ENCODE data around the gene ZBTB17.
"Not testable (repeated sequence)": the region's sequence is repeated elsewhere in the genome, so short reads cannot be mapped to it uniquely, and the experiment has no call there.

The ZBTB17 gene

DNA sequence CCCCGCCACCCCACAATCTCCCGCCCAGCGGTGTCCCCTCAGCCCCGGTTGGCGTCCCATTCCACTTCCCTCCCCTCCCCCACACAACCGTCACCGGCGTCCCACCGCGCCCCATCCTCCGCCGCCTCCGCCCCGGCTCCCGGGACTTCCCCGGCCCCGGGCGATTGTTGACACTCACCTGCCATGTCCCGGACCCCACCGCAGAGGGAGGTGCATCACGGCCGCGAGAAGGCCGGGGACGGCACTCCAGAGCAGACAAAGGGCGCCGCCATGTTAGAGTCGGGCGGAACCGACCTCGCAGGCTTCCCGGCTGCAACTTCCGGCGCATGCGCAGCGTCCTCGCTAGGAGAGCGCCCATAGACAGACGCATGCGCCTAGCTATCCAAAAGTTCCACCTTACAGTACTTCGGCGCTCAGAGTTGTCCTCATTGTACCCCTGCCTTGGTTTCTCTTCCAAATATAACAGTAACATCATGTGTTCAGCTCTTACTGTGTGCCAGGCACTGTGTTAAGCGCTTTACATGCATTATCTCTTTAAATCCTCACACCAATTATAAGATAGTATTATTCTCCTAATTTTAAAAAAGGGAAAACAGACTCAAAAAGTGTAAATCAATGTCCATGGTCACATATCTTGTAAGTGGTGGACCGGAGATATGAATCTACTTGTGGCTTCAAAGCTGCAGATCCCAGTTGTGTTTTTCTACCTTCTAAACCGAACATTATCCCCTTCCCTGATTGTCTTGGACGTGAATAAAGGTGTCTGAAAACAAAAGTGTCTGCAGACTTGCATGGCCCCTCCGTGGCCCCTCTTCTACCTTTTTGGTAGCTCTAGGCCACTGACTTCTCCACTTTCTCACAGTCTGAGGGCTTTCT lies at the start of gene ZBTB17:
Gene ZBTB17, minus strand, starts transcription at position 297 of the 876 bp plus-strand sequence. CDS start 27,606 bp downstream, outside the sequence.
- DNase-seq: peak; percentile 89

DNA sequence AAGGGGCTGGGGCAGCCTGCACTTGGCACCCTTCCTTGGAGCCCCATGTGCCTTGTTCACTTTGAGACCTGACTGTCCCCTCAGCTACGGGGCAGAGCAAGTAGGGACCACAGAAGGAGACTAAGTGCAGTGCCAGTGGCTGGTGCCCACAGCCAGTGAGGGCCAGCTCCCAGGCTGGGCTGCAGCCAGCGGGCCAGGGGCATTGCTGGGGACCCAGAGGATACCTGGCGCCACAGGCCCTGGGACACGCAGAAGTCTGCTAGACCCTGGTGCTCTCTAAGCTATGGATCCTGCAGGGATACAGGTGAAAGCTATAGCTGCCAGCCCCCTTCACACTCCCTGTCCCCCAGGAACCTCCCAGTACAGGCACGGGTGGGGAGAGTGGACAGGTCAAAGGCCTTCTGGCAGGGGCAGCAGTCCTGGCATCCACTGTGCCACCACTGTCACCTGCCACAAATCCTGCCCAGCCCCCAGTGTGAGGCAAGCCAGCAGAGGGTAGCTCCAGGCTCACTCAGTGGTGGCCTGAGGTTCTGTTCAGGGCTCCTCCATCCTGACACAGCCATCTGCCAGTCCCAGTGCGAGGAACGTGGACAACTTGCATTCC lies 47.3 kb upstream of the ZBTB17 start:
- DNase-seq: no peak

DNA sequence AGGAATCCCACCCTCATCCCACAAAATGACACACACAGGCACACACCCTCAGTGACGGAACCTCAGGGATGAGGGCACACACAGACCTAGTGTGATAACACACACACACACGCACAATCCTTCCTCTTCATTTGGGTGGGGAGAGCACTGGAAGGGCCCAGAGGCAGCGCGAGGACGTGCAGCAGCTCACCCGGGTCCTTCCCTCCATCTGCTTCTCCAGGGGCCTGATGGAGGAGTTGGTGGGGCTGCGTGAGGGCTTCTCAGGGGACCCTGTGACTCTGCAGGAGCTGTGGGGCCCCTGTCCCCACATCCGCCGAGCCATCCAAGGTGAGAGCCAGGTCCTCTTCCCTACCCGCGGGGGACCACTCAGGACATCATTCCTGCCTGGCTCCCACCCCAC lies 46.5 kb upstream of the ZBTB17 start:
- no peak for DNase-seq

DNA sequence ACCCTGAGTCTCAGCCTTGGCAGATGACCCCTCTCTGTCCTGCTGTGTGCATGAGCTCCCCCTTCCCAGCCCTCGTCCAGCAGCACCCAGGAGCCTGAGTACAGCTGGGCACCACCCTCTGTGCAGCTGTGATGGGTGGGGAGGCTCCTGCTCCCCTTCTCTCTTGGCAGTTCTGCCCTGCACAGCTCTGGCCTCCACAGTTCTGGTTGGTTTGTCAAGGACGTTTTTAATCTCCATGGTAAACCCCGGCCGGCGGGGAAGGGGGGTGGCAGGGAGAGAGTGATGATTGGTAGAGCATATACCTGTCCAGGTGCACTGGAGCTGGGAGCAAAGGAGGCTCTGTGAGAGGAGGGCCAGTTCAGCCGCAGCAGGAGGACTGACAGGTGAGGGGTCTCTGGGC lies 45.8 kb upstream of the ZBTB17 start, which contains the start of gene CLCNKA:
Gene CLCNKA, plus strand, starts transcription at position 356 of the 400 bp plus-strand sequence. CDS start 584 bp downstream, outside the sequence.
- no peak for DNase-seq

DNA sequence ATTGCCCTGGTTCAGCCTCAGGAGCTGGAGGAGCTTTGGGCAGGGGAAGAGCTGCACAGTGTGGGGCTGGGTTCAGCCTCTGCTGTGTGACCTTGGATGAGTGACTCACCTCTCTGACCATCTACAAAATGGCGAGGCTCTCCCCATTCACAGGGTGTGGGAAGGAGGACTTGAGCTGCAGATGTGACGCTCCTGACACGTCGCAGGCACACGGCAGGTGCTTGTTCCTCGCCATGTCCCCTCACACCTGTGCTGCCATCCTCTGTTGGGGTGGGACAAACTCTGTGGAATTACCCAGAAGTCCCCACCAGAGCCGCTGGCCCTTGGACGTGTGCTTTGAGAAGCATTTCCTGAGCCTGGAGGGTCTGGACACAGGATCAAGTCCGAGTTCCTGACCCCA lies 45.0 kb upstream of the ZBTB17 start:
- DNase-seq: not testable (repeated sequence)

DNA sequence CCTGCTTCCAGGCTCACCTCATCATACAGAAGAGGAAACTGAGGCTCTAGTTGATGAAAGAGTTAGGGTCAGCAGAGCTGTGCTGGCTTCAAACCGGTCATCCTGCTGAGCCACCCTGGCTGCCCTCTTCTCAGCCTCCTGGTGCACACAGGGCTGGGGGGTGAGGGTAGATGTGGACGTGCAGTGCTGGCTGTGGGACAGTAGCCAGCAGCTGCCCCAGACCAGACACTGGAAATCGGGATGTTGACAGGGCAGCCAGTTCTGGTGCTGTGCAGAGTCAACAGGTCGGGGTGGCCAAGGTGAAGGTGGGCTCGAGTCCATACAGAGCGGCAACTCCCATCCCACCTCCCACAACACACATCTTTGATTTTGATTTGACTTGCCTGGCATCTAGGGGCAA lies 44.4 kb upstream of the ZBTB17 start:
- DNase-seq: no peak

DNA sequence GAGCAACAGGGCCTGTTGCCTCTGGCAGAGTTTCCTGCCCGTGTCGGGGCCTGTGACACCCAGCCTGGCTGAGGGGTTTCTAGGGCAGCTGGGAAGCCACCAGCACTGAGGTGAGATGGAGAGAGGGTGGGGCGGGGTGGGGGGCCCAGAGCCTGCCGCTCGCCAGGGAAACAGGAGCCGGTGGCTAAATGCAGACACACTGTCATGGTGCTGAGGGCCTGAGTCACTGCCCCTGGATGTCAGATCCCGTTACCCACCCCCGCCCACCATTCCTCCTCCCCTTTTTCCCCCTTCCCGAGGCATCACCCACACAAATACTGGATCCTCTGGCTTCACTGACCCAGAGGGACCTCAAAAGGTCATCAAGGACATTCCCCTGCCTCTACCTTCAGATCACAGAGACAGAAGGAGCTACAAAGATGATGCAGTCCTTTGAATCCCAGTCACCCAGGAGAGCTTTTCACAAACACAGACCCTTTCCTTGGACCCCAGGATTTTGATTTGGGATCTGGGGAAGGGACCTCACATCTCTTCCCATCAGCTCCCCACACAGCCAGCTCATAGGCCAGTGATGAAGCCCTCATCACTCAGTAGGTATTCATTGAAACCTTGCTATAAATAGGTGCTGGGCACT lies 43.9 kb upstream of the ZBTB17 start:
- DNase-seq: no peak

DNA sequence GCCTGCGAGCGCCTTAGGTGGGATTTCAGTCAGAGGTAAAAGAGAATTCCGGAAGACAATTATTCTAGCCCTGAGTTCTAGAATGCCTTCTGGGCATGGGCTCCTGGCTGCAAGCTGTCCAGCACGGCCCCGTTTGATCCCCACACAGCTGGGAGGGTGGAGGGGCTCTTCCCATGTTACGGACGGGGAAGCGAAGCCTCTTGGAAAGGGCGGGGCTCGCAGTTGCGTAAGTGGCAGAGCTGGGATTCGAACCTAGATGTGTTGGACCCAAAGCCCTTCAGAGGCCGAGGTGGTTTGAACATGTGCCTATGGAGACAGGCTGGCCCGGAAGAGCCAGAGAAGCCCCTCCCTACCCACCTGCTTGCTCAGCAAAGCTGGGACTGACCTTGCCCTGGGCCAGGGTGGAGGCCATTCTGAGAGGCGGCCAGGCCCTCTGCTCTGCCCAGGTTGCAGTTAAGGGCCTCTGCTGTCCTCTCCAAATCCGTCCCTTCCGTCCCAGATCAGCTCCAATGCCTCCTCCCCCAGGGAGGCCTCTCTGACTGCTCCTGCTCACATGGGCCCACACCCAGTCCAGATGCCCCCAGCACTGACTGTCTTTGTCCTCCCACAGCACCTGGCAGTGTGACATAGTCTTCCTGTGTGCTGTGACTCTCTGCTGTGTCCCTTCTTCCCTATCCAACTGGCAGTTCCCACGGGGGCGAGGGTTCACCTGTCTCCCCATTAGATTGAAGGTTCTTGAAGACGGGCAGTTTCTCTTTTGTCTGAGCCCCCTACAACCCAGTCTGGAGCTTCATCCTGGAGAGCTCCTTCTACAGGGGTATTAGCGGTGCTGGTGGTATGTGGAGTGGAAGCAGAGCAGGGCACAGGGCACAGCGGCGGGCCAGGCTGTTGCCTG lies 43.1 kb upstream of the ZBTB17 start:
- no peak for DNase-seq

DNA sequence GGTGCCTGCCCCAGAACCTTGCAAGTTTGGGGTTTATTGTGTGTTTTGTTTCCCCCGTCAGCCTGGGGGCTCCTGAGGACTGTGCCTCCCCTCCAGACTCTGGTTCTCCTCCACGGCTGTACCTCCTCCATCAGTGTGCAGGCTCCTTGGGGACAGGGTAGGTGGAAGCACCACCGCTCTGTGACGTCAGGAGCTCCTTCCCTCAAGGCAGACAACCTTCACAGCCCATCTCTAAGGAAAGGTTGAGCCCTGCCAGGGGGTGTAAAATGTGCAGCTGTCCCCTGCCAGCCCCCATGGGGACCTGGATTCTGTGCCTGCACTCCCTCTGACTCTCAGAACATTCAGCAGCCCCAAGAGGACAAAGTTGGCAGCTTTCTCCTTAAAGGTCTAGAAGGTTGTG lies 42.4 kb upstream of the ZBTB17 start:
- DNase-seq: no peak

DNA sequence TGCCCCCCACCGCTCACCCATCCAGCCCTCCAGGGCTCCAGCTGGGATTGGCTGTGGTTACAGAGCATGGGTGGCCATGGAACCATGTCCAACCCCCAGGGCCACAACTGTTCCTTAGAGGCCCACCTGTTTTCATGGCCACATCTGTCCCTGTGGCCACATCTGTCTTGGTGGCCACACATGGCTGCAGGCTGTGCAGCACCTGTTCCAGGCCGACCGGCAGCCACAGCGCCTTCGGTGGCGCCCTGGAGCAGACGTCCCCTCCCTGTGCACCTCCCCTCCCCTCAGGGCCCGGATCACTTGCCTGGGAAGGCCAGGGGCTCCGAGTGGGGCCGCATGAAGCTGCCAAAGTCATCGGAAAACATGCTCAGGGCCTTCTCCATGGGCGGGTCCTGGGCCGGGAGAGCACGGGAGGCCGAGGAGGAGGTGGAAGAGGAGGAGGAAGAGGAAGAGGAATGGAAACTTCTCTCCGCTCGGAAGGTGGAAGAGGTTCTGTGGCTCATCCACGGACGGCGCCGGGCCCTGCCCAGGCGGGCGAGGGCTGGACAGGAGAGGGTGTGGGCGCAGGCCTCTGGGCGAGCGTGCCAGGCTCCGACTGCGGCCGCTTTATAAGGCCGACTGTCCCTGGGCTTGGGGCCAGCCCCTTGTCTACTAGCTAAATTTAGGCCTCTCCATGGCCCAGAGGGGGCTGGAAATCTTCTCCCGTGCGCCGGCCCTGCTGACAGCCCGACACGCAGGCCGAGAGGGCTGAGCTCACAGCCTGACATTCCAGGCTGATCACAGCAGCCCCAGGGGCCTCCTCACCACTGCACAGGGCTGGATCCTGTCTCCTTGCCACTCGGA lies 41.8 kb upstream of the ZBTB17 start, which contains the start of gene HSPB7:
Gene HSPB7, minus strand, starts transcription at position 583 of the 843 bp plus-strand sequence. Its CDS starts 80 bp downstream, at position 503.
- no peak for DNase-seq

DNA sequence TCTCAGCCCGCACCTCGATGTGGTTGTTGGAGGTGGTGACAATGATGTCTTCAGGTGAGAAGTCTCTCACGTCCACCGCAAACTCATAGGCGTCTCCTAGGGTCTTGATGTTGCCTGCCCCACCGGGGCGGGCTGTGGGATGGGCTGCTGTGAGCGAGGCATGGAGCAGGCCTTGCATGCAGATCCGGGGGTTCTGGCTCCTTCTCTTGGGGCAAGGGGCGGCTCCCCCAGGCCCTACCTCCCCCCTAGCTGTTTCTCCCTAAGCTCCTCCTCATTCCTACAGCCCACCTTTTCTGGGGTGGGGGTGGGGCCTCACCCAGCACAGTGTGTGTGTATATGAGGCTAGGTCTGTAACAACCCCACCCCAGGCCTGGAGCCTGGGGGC lies 41.2 kb upstream of the ZBTB17 start:
- no peak for DNase-seq

DNA sequence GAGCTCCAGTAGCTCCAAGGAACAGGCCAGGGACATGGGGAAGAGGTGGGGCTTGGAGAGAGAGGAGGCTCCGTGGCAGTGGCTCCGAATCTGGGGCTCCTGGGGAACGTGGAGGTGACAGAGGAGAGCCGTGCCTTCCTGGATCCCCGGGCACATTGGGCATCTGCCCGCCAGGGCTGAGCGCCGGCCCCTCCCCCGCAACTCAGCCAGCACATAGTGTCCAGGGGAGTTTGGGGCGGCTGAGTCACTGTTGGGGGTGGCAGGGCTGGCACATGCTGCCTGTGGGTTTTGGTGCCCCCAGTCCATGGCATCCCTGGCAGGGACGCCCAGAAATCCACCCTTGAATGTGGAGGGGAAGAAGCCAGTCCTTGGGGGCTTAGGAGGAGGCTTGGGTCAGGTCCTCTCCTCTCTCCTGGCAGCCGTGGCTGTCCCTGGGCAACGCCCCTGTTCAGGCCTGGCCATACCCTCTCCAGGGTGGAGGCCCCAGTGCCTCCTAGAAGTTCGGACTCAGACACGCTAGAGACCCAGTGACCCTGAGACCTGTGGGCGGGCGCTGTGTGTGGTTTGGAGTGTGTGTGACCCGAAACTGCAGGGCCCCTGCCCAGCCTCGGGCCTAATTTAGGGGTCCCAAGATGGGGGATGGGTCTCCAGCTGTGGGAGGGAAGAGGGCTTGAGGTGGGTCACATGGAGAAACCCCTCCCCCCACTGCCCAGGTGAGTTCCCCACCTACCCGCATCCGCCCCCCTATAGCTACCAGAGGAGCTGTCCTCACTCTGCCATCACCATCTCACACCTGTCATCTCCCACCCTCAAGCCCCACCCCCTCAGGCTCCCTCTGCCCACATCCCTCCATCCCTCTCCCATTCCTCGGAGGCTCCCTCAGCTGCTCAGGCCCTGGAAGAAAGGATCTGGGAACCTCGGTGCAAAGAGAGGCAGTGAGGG lies 40.3 kb upstream of the ZBTB17 start:
- DNase-seq: no peak

DNA sequence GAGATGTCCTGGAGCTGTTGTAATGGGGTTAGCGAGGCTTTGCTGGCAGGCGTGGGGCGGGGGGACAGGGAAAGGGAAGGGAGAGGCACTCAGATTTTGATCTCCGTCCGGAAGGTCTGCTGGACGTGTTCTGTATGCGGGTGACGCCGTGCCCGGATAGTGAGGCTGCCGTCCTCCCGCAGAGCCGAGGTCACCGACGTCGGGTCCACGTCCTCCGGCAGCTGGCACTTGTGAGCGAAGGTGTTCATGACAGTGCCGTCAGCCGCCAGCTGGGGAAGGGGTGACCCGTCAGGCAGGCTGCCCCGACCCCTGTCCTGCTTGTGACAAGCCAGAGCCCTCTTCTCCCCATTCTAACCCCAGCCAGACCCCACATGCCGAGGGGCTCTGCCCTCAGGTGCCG lies 39.6 kb upstream of the ZBTB17 start:
- no peak for DNase-seq

DNA sequence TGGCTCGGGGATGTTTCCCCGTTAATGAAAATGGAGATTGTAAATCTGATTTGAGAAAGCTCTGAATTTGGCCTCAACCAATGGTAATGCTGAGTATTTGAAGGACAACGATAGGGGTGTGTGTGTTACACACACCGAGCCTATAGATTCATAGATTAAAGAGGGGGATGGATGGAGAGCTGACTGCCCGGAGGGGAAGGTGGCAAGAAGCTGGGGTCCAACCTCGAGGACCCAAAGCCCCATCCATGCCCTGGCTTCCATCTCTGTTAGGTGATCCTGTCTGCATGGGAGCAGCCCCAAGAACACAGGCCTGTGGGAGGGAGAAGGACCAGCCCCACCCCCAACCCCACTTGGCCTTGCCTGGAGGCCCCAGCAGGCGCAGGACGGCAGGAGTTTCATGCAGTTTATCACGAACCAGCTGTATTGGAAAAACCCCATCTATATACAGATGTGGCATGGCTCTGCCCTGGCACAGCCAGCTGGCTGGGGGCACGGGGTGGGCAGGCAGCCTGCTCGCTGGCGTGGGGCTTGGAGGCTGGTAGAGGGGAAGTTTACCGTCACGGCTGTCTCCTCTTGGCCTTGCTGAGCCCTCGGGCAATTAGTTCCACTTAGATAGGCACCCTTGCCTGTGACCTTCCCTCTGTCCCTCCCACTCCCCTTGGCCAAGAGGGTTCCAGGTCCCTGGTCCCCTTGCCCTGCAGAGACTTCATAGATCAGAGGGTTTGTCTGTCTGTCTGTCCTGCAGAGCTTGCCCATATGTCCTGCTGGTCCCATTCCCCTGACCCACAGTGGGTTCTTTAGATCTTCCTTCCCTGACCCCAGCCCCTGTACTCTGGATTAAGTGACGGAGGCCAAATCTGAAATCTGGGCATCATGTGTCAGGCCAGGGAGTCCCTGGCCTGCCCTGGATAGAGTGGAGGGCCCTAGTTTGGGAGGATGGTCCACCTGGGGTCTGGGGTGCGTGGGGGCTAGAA lies 38.9 kb upstream of the ZBTB17 start:
- no peak for DNase-seq

DNA sequence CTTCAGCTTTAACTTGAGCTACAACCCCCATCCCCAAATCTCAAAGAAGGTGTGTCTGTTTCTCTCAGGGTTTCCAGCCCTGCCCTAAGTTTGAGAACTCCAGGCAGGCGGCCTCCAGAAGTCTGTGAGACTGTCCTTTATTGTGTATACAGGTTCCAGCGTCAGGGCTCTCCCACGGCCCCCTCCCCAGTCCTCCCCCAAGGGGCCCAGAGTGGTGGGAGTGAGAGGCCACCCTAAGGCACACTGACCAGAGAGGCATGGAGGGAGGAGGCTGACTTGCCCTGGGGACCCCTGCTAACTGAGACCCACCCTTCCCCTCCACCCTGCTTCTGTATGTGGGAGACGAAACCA lies 38.0 kb upstream of the ZBTB17 start:
- DNase-seq: no peak

DNA sequence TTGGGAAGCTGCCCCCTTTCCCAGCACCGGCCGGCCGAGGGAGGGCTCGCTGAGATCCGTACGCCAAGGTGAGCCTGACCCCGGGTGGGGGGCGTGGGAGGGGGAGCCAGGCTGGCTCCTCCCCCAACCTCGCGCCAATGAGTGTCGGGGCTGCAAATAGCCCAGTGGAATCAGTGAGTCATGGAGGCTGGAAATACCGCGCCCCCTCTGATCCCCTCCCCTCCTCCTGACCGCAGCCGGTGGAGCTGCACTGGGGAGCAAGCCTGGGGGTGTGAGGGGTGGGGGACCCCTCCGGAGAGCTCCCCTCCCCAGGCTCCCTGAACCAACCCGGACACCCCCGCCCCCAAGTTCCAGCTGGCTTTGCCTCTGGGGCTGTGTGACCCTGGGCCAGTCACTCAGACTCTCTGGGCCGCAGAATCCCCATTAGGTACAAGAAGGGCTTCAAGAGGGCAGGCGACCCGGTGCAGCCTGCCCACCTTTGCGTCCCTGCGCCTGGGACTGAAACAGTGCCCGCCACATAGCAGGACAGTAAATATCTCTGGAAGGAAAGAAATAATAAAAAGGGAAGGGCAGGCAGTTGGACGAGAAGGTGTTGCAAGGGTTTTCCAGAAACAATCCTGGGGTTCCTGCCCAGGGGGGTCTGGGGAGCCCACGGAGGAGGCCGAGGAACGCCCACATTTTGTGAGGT lies 37.5 kb upstream of the ZBTB17 start:
- DNase-seq: no peak

DNA sequence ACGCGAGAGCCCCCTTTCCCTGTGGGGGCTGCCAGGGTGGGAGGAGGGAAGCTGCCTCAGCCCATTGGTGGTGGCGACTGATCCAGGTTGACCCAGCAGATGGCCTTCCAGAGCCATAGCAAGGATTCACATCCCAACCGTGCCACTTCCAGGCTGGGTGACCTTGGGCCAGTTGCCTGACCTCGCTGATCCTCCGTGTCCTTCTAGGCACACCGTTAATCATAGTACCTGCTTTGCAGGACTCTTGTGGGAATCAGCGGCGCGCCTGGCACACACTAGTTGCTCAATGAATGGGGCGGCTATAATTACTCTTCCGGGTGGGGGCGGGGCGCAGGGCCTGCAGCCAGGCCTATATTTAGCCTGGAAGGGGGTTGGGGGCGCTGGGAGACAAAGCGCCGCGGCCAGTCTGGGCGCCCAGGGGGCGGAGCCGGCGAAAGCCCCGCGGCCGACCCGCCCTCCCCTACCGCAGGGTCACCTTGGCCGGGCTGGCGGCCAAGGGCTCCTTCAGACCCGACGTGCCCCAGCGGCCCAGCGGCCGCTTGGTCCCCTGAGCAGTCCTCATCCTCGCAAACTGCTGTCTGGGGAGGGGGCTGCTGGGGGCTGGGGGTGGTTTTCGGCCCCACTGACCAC lies 36.8 kb upstream of the ZBTB17 start:
- no peak for DNase-seq

DNA sequence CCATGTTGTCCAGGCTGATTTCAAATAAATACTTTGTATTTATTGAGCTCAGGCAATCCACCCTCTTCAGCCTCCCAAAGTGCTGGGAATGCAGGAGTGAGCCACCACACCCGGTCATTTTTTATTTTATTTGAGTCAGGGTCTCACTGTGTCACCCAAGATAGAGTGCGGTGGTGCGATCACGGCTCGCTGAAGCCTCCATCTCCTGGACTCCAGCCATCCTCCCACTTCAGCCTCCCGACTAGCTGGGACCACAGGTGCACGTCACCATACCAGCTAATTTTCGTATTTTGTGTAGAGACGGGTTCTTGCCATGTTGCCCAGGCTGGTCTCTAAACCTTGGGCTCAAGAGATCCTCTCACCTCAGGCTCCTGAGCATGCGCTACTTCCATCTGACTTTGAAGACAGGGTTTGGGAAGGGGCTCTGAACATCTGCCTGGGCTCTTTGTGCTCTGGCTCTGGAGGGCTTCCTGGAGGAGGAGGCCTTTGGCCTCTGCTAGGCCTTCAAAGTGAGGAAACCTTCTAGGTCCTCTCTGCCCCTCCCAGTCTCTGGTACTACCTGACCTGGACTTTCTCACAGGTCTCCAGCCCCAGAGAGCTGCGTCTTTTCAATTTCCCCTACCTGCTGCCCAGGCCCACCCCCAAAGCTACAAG lies 36.2 kb upstream of the ZBTB17 start:
- no peak for DNase-seq

Data from NCI-H446 treated with DMSO at 0.1 percent for 48 hours (cell line).